ENCODE measurements around the gene HBB. TPM values are rescaled to one million over a fixed set of nuclear protein-coding genes. Genes with fewer than 3 reads are reported as not detected.

The HBB gene
- total RNA-seq, 1 experiment from 2014 or later = not detected

GRCh38 chr11:5229796-5230195, 2.9 kb upstream of the HBB start:
- Mint-ChIP-seq H3K9me3 (no peaks in the 10 kb centered on the region), H3K27ac (no peak overlapping the region), H3K27me3 (ENCODE audit: low read depth) (no peaks in the 10 kb centered on the region), H3K4me3 (no peak overlapping the region), H3K4me1 (no peaks in the 10 kb centered on the region), H3K36me3 (ENCODE audit: insufficient read depth in 1 of 3, low read depth in 3 of 3) (no peaks in the 10 kb centered on the region)
- Histone ChIP-seq H4K20me1 (ENCODE audit: control insufficient read depth, insufficient read depth, insufficient read length) (no peaks in the 10 kb centered on the region), H3K23me2 (ENCODE audit: insufficient read length, low read depth, low read length, poor library complexity, severe bottlenecking) (no peaks in the 10 kb centered on the region), H3K56ac (ENCODE audit: insufficient read length, low read depth, low read length) (no peak overlapping the region), H3K79me1 (ENCODE audit: insufficient read depth, low read depth, low read length, poor library complexity, severe bottlenecking) (no peaks in the 10 kb centered on the region), H2BK120ac (ENCODE audit: low read depth, low read length, poor library complexity, severe bottlenecking) (no peak overlapping the region), H3K27me3 (ENCODE audit: insufficient read depth, low read length) (no peaks in the 10 kb centered on the region), H3T11ph (ENCODE audit: low read length) (no peak overlapping the region), H3K4me2 (ENCODE audit: insufficient read depth, insufficient read length, low read length) (no peak overlapping the region), H3K14ac (ENCODE audit: insufficient read depth, low read length) (no peak overlapping the region), H2AK5ac (ENCODE audit: insufficient read length, low read length) (no peak overlapping the region), H3K9me3 (ENCODE audit: control insufficient read depth, low read depth, low read length) (no peaks in the 10 kb centered on the region), H2AFZ (ENCODE audit: low read length) (no peak overlapping the region), H2BK5ac (ENCODE audit: insufficient read length, low read length) (no peak overlapping the region), H2BK20ac (ENCODE audit: low read depth, low read length, poor library complexity, severe bottlenecking) (no peak overlapping the region), H2BK15ac (ENCODE audit: low read depth, low read length) (no peak overlapping the region), H3K18ac (ENCODE audit: insufficient read length, low read depth, low read length) (no peak overlapping the region), H4K91ac (ENCODE audit: insufficient read length, low read depth, low read length) (no peak overlapping the region), H4K8ac (replicated peaks; ENCODE audit: insufficient read length, low read depth, low read length) (no peak overlapping the region), H4K5ac (ENCODE audit: insufficient read length, low read depth, low read length) (no peak overlapping the region), H3K27ac (ENCODE audit: insufficient read length, low read depth, low read length) (no peak overlapping the region), H3K23ac (ENCODE audit: insufficient read length, low read depth, low read length) (no peak overlapping the region), H3K4ac (ENCODE audit: low read depth, low read length) (no peak overlapping the region), H3K9ac (ENCODE audit: extremely low read depth, insufficient read length, low read length) (no peak overlapping the region), H3K79me2 (ENCODE audit: insufficient read depth, low read length) (no peaks in the 10 kb centered on the region), H2BK12ac (ENCODE audit: insufficient read length, low read depth, low read length) (no peak overlapping the region), H3K4me1 (ENCODE audit: insufficient read depth, low read length) (no peaks in the 10 kb centered on the region)
- WGBS (ENCODE audit: extremely low coverage, insufficient read length, low lambda C conversion rate) = no CpG with 5 or more reads among the region's 2 CpGs
- no peak for DNase-seq
- TF ChIP-seq CTCF (conservative IDR thresholded peaks at IDR 0.05) = no peak

Measured in H9 (cell line).